Measurements from ENCODE around the gene HS3ST5. TPM values are rescaled to one million over a fixed set of nuclear protein-coding genes. Genes with fewer than 3 reads are reported as not detected.
A peak's percentile ranks its signal among the peaks of the same experiment; 100 is the strongest.

Gene HS3ST5
- total and polyA plus RNA-seq, 10 donors: not detected

- 66 to 85% (median 73%) methylated on average over 2 of the region's 2 CpGs for WGBS, 5 donors
- Histone ChIP-seq H3K9me3 (peaks cover 0 to 4% (median 0%) of the 10 kb centered on the region in 8 donors), H3K36me3 (no peaks in the 10 kb centered on the region), H3K27me3 (replicated peaks in 1 of 7) (no peaks in the 10 kb centered on the region), H3K4me1 (no peaks in the 10 kb centered on the region), H3K27ac (no peak overlapping the region), H3K4me3 (no peak overlapping the region)
- no peak for DNase-seq
- no peak for TF ChIP-seq CTCF (IDR thresholded peaks at IDR 0.05 in 8 of 11, conservative IDR thresholded peaks at IDR 0.05 in 3 of 11)
- no peak for TF ChIP-seq POLR2A (IDR thresholded peaks at IDR 0.05)
- TF ChIP-seq POLR2AphosphoS5 (IDR thresholded peaks at IDR 0.05): no peak
- intact Hi-C loops (cut with DNase I; ENCODE audit: low total_unique reads): no loop called here
Observed at GRCh38 chr6:114310053-114310452, 32.8 kb downstream of the HS3ST5 start.

GRCh38 chr6:114304304-114304887, 38.4 kb downstream of the HS3ST5 start:
- intact Hi-C loops (cut with DNase I; ENCODE audit: low total_unique reads): loop anchor here (5.0 kb wide), 1 partner anchor 207 kb away; no protein-coding TSS in a partner anchor
- 76 to 85% (median 82%) methylated on average over 1 of the region's 1 CpG for WGBS, 5 donors
- Histone ChIP-seq H3K4me3 (no peak overlapping the region), H3K27ac (no peak overlapping the region), H3K9me3 (peaks cover 0 to 5% (median under 1%) of the 10 kb centered on the region in 8 donors), H3K36me3 (no peaks in the 10 kb centered on the region), H3K4me1 (no peaks in the 10 kb centered on the region), H3K27me3 (replicated peaks in 1 of 7) (no peaks in the 10 kb centered on the region)
- no peak for DNase-seq
- peak in 5 of 11 experiments; percentile 21 to 51 (median 40) for TF ChIP-seq CTCF (IDR thresholded peaks at IDR 0.05 in 8 of 11, conservative IDR thresholded peaks at IDR 0.05 in 3 of 11)
- TF ChIP-seq POLR2AphosphoS5 (IDR thresholded peaks at IDR 0.05): no peak

GRCh38 chr6:114301596-114302219, 41.1 kb downstream of the HS3ST5 start:
- no peak overlapping the region for H3K27ac ChIP-seq
- H3K4me1 ChIP-seq: no peaks in the 10 kb centered on the region
- no peak for TF ChIP-seq POLR2A (IDR thresholded peaks at IDR 0.05)
- TF ChIP-seq CTCF (IDR thresholded peaks at IDR 0.05 in 8 of 11, conservative IDR thresholded peaks at IDR 0.05 in 3 of 11): no peak
- no peak for TF ChIP-seq POLR2AphosphoS5 (IDR thresholded peaks at IDR 0.05)
- no peak for DNase-seq
- 88 to 95% (median 94%) methylated on average over 2 of the region's 2 CpGs for WGBS, 5 donors
- H3K27me3 ChIP-seq (replicated peaks in 1 of 7): no peaks in the 10 kb centered on the region
- intact Hi-C loops (cut with DNase I; ENCODE audit: low total_unique reads): loop anchor here (5.0 kb wide), 1 partner anchor 204 kb away; no protein-coding TSS in a partner anchor
- no peak overlapping the region for H3K4me3 ChIP-seq
- H3K36me3 ChIP-seq: no peaks in the 10 kb centered on the region
- peaks cover 0 to 11% (median 3%) of the 10 kb centered on the region in 8 donors for H3K9me3 ChIP-seq

- no peak for DNase-seq
- H3K4me3 ChIP-seq: no peak overlapping the region
- peaks cover 0 to 11% (median 0%) of the 10 kb centered on the region in 8 donors for H3K9me3 ChIP-seq
- TF ChIP-seq POLR2AphosphoS5 (IDR thresholded peaks at IDR 0.05) (no peak), CTCF (IDR thresholded peaks at IDR 0.05 in 8 of 11, conservative IDR thresholded peaks at IDR 0.05 in 3 of 11) (no peak), POLR2A (IDR thresholded peaks at IDR 0.05) (no peak)
- no peaks in the 10 kb centered on the region for H3K4me1 ChIP-seq
- no peaks in the 10 kb centered on the region for H3K36me3 ChIP-seq
- H3K27me3 ChIP-seq (replicated peaks in 1 of 7): no peaks in the 10 kb centered on the region
- intact Hi-C loops (cut with DNase I; ENCODE audit: low total_unique reads): no loop called here
- no peak overlapping the region for H3K27ac ChIP-seq
- 86 to 93% (median 90%) methylated on average over 6 of the region's 6 CpGs for WGBS, 5 donors
Observed at GRCh38 chr6:114297135-114297534, 45.7 kb downstream of the HS3ST5 start.
